NCI-H446 (cell line): ENCODE measurements around the gene ZDHHC1.
A peak's percentile ranks its signal among the peaks of the same experiment; 100 is the strongest.

ENCODE experiments used
- DNase-seq, 2 experiments: peaks; one replicate each; lab custom pipeline; 2025; lab: John Stamatoyannopoulos, UW

Gene ZDHHC1

GRCh38 chr16:67448580-67448979, 32.3 kb upstream of the ZDHHC1 start:
- no peak for DNase-seq

DNA sequence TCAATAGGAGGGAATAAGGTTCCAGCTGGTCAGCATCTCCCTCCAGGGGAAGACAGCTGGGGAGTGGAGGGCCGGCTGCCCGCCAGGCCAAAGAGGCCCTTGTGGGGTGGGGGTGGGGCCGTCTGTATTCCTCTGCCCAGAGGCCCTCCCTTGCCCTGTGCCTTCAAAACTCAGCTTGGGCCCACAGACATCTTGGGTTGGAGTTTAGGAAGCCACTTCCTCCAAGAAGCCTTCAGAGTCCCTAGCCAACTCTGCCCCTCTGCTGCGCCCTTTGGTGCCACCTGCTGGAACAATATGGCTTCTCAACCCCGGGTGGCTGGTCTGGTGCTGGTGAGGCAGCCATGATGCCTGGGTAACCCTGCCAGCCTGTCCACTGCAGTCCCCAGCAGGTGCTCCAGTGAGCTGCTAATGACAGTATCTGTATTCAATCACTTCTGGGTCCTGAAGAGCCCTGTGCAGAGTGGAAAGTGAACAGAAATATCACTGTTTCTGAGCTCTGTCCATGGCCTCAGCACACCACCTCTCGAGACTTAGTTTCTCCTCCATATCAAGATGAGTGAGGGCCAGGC, 31.3 kb upstream of the ZDHHC1 start:
- peak in 1 of 2 experiments; percentile 24 for DNase-seq

- DNase-seq = no peak
These were observed 30.8 kb upstream of the ZDHHC1 start for GRCh38 chr16:67446968-67447507.

- DNase-seq = no peak
These were observed 29.9 kb upstream of the ZDHHC1 start for GRCh38 chr16:67445913-67446907.

- DNase-seq = no peak
These were observed 29.2 kb upstream of the ZDHHC1 start for GRCh38 chr16:67445441-67445912.

DNA sequence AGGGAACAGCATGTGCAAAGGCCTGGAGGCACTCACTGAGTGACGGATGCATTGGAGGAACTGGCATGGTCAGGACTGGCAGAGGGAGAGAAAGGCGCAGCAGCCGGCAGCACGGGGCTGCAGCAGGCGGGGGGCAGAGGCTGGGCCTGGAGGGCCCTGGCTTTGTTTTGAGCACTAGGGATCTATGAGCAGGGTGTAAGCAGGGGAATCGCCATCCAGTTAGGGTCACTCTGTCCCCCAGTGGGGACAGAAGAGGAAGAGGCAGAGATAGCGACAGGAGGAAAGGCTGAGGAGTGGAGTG, 28.8 kb upstream of the ZDHHC1 start:
- DNase-seq = no peak

DNA sequence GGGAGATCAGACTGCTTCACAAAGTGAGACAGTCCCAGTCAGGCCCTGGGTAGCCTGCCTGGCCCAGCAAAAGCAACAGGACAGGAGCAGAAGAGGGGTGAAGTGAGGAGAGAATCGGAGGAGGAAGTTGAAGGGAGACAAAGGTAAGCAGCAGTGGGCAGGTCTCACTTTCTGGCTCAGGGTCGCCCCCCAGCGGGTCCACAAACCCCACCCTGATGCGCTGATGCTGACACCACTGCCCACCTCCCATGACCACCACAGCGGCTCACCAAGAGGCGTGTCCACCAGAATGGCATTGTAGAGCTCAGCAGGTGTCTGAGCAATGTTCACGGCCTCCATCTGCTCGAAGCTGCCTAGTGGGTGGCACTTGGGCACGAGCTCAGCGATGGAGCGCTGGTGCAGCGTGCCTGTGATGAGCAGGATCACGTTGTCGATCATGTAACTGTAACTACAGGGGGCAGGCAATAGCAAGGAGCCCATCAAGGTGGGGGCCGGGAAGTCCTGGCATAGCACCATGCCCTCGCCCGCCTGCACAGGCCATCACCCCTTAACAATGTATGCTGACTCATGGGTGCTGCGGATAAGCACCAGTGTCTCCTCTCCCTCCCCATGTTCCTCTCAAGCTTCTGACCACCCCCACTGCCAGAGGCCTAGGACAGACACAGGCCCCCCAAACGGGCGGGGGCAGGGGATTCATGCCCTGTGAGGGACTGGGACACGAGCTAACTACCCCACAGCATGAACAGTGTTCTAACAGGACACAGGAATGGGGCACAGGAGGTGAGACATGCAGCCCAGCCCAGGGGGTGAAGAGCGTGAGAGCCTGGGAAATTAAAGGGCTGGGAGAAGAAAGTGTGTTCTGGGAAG, 28.2 kb upstream of the ZDHHC1 start:
- DNase-seq = no peak

- peak in 1 of 2 experiments; percentile 29 for DNase-seq
These were observed 27.0 kb upstream of the ZDHHC1 start for GRCh38 chr16:67443265-67443664.

GRCh38 chr16:67442581-67443255, 26.4 kb upstream of the ZDHHC1 start:
- no peak for DNase-seq

- peak in 1 of 2 experiments; percentile 67 for DNase-seq
These were observed 25.6 kb upstream of the ZDHHC1 start for GRCh38 chr16:67441907-67442306.

DNA sequence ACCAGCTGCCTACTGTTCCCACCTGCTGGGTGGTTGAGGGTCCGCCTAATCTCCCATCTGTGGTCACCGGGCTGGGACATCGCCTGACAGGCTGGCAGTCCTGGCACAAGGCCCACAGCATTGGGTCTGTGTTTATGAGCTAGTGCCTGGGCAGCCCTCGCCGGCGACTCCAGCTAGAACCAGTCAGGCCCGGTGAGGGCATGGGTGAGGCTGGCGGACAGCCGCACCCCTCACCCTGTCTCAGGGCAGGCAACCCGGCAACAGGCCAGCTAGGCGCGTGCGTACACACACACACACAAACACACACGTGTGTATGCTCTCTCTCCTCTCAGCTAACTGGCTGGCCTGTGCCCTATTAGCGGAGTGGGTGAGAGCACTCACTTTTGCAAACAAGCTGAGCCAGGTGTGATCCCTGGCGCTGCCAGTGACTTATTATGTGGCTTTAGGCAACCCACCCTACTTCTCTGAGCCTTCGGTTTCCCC, 25.0 kb upstream of the ZDHHC1 start:
- DNase-seq = peak in 1 of 2 experiments; percentile 83

- no peak for DNase-seq
These were observed 22.6 kb upstream of the ZDHHC1 start for GRCh38 chr16:67438824-67439393.

GRCh38 chr16:67438098-67438791, 22.0 kb upstream of the ZDHHC1 start:
- no peak for DNase-seq

DNA sequence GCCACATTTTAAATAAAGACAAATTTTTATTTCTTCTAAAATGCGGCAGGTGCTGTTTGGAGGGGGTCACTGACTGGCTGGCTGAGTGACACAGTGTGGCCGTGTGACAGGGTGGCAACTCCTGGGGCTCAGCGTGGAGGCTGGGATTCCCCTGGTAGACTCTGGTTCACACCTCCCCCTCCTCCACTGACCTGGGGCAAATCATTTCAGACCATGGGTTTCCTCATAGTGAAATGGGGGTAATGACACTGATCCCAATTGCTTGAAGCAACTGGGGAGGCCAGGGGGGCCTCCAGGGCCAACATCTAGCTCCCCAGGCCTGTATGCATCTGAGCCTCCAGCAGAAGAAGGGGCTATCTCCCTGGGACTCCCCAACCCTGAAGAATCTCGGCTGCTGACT, 21.2 kb upstream of the ZDHHC1 start:
- DNase-seq = no peak

DNA sequence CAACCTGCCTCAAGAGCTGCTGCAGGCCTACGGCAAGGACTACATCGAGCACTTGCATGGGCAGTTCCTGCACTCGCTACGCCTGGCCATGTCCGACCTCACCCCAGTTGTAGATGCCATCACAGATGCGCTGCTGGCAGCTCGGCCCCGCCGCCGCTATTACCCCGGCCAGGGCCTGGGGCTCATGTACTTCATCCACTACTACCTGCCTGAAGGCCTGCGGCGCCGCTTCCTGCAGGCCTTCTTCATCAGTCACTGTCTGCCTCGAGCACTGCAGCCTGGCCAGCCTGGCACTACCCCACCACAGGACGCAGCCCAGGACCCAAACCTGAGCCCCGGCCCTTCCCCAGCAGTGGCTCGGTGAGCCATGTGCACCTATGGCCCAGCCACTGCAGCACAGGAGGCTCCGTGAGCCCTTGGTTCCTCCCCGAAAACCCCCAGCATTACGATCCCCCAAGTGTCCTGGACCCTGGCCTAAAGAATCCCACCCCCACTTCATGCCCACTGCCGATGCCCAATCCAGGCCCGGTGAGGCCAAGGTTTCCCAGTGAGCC, 20.4 kb upstream of the ZDHHC1 start:
- DNase-seq = no peak

GRCh38 chr16:67435758-67436164, 19.5 kb upstream of the ZDHHC1 start:
- no peak for DNase-seq

DNA sequence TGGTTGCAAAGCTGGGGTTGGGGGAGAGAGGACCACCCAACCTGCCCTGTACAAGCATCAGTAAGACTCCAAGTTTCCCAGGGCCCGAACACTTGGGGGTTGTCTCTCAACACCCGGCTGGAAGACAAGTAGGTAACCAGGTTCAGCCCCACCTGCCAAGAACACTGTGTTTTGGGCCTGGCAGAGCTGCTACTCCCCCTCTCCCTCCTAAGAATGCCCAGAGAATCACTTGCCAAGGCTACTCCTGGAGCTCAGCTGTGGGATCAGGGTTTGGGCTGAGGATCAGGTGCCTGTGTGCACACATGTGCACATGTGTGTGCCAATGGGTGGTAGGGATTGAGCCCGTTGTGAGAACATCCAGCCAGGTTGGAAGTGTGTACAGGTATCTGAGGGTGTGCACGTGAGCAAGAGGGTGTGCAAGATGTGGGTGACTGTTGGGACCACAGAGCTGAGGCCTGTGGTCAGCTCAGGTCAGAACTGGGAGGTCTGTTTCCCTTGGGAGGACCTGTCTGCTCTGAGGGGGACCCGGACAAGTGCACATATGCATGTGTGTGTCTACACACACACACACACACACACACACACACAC, 16.9 kb upstream of the ZDHHC1 start:
- no peak for DNase-seq

- no peak for DNase-seq
These were observed 16.2 kb upstream of the ZDHHC1 start for GRCh38 chr16:67432506-67432890.

DNA sequence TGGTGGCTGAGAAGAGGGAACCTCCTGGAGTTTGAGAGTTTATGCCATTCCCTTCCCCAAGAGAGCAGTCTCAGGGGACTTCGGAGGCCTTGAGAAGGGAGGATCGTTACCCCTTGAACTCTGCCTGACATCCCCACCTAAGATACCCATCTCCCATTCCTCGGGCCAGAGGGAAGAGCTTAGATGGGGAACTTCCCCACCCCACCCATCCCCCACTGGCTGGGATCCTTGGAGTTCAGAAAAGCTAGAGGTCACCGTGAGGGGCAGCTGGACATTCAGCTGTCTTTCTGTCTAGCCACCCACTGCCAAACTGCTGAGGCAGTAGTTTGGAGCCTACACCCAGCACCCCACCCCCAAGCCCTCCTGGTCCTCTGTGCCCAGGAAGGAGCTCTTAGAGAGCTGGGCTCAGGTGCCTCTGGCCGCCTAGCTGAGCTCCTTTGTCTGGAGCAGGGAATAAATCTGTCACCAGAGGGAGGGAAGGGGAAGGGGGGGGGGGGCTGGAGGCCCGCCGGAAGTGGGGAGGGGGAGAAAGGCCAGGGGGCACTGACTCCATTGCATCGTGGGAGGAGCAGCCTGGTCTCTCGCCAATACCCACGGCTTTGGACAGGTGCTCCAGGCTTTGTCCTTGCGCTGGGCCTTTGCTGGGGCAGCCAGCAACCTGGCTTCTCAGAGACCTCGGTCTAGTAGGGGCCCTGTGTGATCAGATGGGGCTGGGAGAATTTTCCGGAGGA, 15.7 kb upstream of the ZDHHC1 start:
- no peak for DNase-seq
